GM12878 (cell line): ENCODE results near the gene SEMA7A. TPM values are rescaled to one million over a fixed set of nuclear protein-coding genes. Genes with fewer than 3 reads are reported as not detected.
A peak's percentile ranks its signal among the peaks of the same experiment; 100 is the strongest.

Source experiments
- ATAC-seq: fragments of 200-7000 bp; cut with Tn5 transposase; 3 replicates; pipeline ENCODE4 v1.9.1; 2020; ENCODE audit warnings: mild to moderate bottlenecking, moderate library complexity
- BruUV-seq: library from RNA; stranded (reverse); fragments of 400-500 nt; replicated peaks from 2 replicates; lab custom pipeline; 2021; lab: Mats Ljungman, UMichigan
- CTCF ChIA-PET: fragments of 300-600 bp; sonication (Branson Sonifier 250); formaldehyde crosslinking; extraction: SDS; loops from one replicate; lab custom pipeline; 2021; ENCODE audit warnings: inconsistent platforms; lab: Yijun Ruan, JAX
- POLR2A ChIA-PET: fragments of 350-600 bp; formaldehyde crosslinking; extraction: SDS; loops from one replicate; lab custom pipeline; 2021; ENCODE audit warnings: inconsistent platforms; lab: Charles Lee
- RAD21 ChIA-PET: fragments of 300-600 bp; sonication (Branson Sonifier 250); formaldehyde crosslinking; loops from one replicate; lab custom pipeline; 2023; ENCODE audit warnings: antibody characterized with exemption; ENCODE audit not compliant: unreplicated experiment; lab: Charles Lee
- SMC1A ChIA-PET: fragments of 300-600 bp; sonication (Branson Sonifier 250); formaldehyde crosslinking; loops from one replicate; lab custom pipeline; 2023; ENCODE audit not compliant: unreplicated experiment, uncharacterized antibody; lab: Charles Lee
- DNase-seq: peaks from one replicate; pipeline ENCODE4 v3.0.0-alpha.2; 2011; ENCODE audit warnings: low read depth, low spot score
- FAIRE-seq: peaks from 3 replicates; lab custom pipeline; 2011; peaks lifted over from hg19 to GRCh38; lab: Jason Lieb, UNC
- H2AFZ ChIP-seq: 2 replicates; pipeline ENCODE4 v1.6.0; 2011; ENCODE audit warnings: low read depth, low read length, control low read depth; ENCODE audit not compliant: control insufficient read depth
- H3K27ac ChIP-seq: 2 replicates; pipeline ENCODE4 v1.5.1; 2011; ENCODE audit warnings: control low read depth; ENCODE audit not compliant: control insufficient read depth, insufficient read depth
- H3K27me3 ChIP-seq, 2 experiments: replicated peaks in 1 of 2; 2 replicates each; pipeline versions ENCODE4 v1.6.0 to v1.6.1; 2011; ENCODE audit warnings: low read length in 1 of 2; ENCODE audit not compliant: control insufficient read depth in 2 of 2, insufficient read depth in 2 of 2
- H3K36me3 ChIP-seq, 2 experiments: 2 replicates each; pipeline ENCODE4 v1.5.1; 2011; ENCODE audit warnings: low read length in 1 of 2; ENCODE audit not compliant: control insufficient read depth in 2 of 2, insufficient read depth in 2 of 2
- H3K4me1 ChIP-seq: 2 replicates; pipeline ENCODE4 v1.6.1; 2011; ENCODE audit warnings: mild to moderate bottlenecking, low read length, moderate library complexity, mixed read lengths; ENCODE audit not compliant: control insufficient read depth, insufficient read depth
- H3K4me2 ChIP-seq: 2 replicates; pipeline ENCODE4 v1.6.0; 2011; ENCODE audit warnings: control low read depth; ENCODE audit not compliant: control insufficient read depth, insufficient read depth
- H3K4me3 ChIP-seq: fragments of 200-600 bp; sonication (generic); 2 replicates; pipeline ENCODE4 v1.5.1; 2016
- H3K79me2 ChIP-seq: 2 replicates; pipeline ENCODE4 v1.6.0; 2011; ENCODE audit warnings: low read length; ENCODE audit not compliant: control insufficient read depth, insufficient read depth
- H3K9ac ChIP-seq: 2 replicates; pipeline ENCODE4 v1.8.0; 2011; ENCODE audit warnings: low read length, control low read depth, mixed read lengths; ENCODE audit not compliant: control insufficient read depth, insufficient read depth
- H3K9me3 ChIP-seq: replicated peaks from 3 replicates; pipeline ENCODE4 v1.5.1; 2011; ENCODE audit warnings: mild to moderate bottlenecking, low read length; ENCODE audit not compliant: control insufficient read depth, insufficient read depth
- H4K20me1 ChIP-seq: 2 replicates; pipeline ENCODE4 v1.6.0; 2011; ENCODE audit not compliant: control insufficient read depth, insufficient read depth
- CBX5 ChIP-seq: sonication (generic); IDR thresholded peaks from 2 replicates; pipeline ENCODE4 v1.6.1; 2016; ENCODE audit warnings: low read depth, moderate library complexity, mild to moderate bottlenecking, inconsistent platforms
- EED ChIP-seq: sonication (generic); IDR thresholded peaks from 2 replicates; pipeline ENCODE4 v1.6.1; 2016; ENCODE audit warnings: antibody characterized with exemption, low read depth
- GABPA ChIP-seq: IDR thresholded peaks from 2 replicates; pipeline ENCODE4 v1.6.1; 2014; ENCODE audit warnings: antibody characterized with exemption, low read depth, mild to moderate bottlenecking, inconsistent platforms
- HCFC1 ChIP-seq: fragments of 150-350 bp; IDR thresholded peaks from 2 replicates; pipeline ENCODE4 v1.6.1; 2014; ENCODE audit warnings: low read length
- IRF4 ChIP-seq: IDR thresholded peaks from 2 replicates; pipeline ENCODE4 v1.6.1; 2011; ENCODE audit warnings: low read depth, low read length
- NFIC ChIP-seq: IDR thresholded peaks from 2 replicates; pipeline ENCODE4 v1.6.1; 2012; ENCODE audit warnings: low read depth, mild to moderate bottlenecking, inconsistent platforms, low read length, moderate library complexity
- NFXL1 ChIP-seq: fragments of 450-650 bp; IDR thresholded peaks from 2 replicates; pipeline ENCODE4 v1.6.1; 2017; ENCODE audit warnings: antibody characterized with exemption, mild to moderate bottlenecking, borderline replicate concordance
- NFYB ChIP-seq: IDR thresholded peaks from 2 replicates; pipeline ENCODE4 v1.6.1; 2011; ENCODE audit warnings: low read depth, mild to moderate bottlenecking, low read length, improper control_type of control experiment, moderate library complexity; ENCODE audit not compliant: insufficient read depth
- PAX5 ChIP-seq: IDR thresholded peaks from 2 replicates; pipeline ENCODE4 v1.6.1; 2011; ENCODE audit warnings: low read depth, low read length, borderline replicate concordance
- RAD21 ChIP-seq: IDR thresholded peaks from 2 replicates; pipeline ENCODE4 v1.6.1; 2011; ENCODE audit warnings: mild to moderate bottlenecking, low read depth, low read length, moderate library complexity; ENCODE audit not compliant: insufficient read depth
- STAT1 ChIP-seq: fragments of 450-650 bp; conservative IDR thresholded peaks from 2 replicates; pipeline ENCODE4 v1.6.1; 2014; ENCODE audit warnings: antibody characterized with exemption, mild to moderate bottlenecking
- TCF12 ChIP-seq: IDR thresholded peaks from 2 replicates; pipeline ENCODE4 v1.6.1; 2011; ENCODE audit warnings: low read depth, mild to moderate bottlenecking, low read length
- WRNIP1 ChIP-seq: IDR thresholded peaks from 2 replicates; pipeline ENCODE4 v1.6.1; 2011; ENCODE audit warnings: low read depth, low read length, improper control_type of control experiment, borderline replicate concordance
- YY1 ChIP-seq: IDR thresholded peaks from 2 replicates; pipeline ENCODE4 v1.6.1; 2011; ENCODE audit warnings: low read depth, mild to moderate bottlenecking, low read length
- ZNF207 ChIP-seq: fragments of 450-650 bp; IDR thresholded peaks from 2 replicates; pipeline ENCODE4 v1.6.1; 2014; ENCODE audit warnings: antibody characterized with exemption, mild to moderate bottlenecking, borderline replicate concordance
- ZNF622 ChIP-seq: fragments of 450-650 bp; IDR thresholded peaks from 2 replicates; pipeline ENCODE4 v1.6.1; 2017; ENCODE audit warnings: mild to moderate bottlenecking, inconsistent platforms
- ZNF687 ChIP-seq: fragments of 450-650 bp; IDR thresholded peaks from 2 replicates; pipeline ENCODE4 v1.6.1; 2017; ENCODE audit warnings: mild to moderate bottlenecking, moderate library complexity
- WGBS: methylation state at CpG from one replicate; pipeline ENCODE4 v1.1.6; 2016; ENCODE audit warnings: low lambda C conversion rate; ENCODE audit not compliant: insufficient replicate concordance, insufficient coverage; ENCODE audit errors: missing lambda C conversion rate; 5-methylcytosine and 5-hydroxymethylcytosine counted together
- in situ Hi-C: fragments of 300-500 bp; cut with MboI; formaldehyde crosslinking; loops from 9 replicates; pipeline ENCODE4 v1.14.3; 2018; ENCODE audit warnings: mixed read lengths
- intact Hi-C: fragments of 100-400 bp; cut with micrococcal nuclease; formaldehyde crosslinking; loops from one replicate; pipeline ENCODE4 v1.14.2; 2022; ENCODE audit not compliant: unreplicated experiment
- polyA plus RNA-seq, 11 experiments: library from polyadenylated mRNA; depleted of rRNA in 4 of 11; unstranded in 6 of 11; stranded (reverse) in 5 of 11; fragments of >200 nt; fragmentation: Nextera tagmentation in 4 of 11; fragmentation: Illumina TruSeq in 1 of 11; extraction: Ambion mirVana in 4 of 11; extraction: Trizol in 1 of 11; gene quantifications; 1 replicate in 1 of 11; 2 replicates in 10 of 11; pipeline versions ENCODE4 v1.2.1 to v1.2.3, GENCODE V29; 2011 to 2016; ENCODE audit warnings: inconsistent platforms in 2 of 11, missing spikeins in 2 of 11, low read depth in 1 of 11
- total RNA-seq, 4 experiments: library from RNA; depleted of rRNA in 3 of 4; stranded (reverse); fragments of >200 nt in 3 of 4; fragmentation: Illumina TruSeq in 1 of 4; extraction: Trizol in 1 of 4; gene quantifications; 2 replicates each; pipeline versions ENCODE4 v1.2.1 to v1.2.3, GENCODE V29; 2013 to 2021
- TF ChIP-seq, protein P1 (sequence below), 3 experiments: IDR thresholded peaks in 2 of 3; conservative IDR thresholded peaks in 1 of 3; 2 replicates each; pipeline ENCODE4 v1.5.1; 2011; ENCODE audit warnings: low read depth in 3 of 3, low read length in 3 of 3, mild to moderate bottlenecking in 3 of 3, control low read depth in 2 of 3, moderate library complexity in 2 of 3, inconsistent platforms in 1 of 3, mixed read lengths in 1 of 3; ENCODE audit not compliant: control insufficient read depth in 2 of 3, insufficient read depth in 1 of 3; ENCODE audit errors: extremely low read depth in 1 of 3
- TF ChIP-seq, protein P2 (sequence below): IDR thresholded peaks from 2 replicates; pipeline ENCODE4 v1.6.1; 2012; ENCODE audit warnings: low read depth, low read length, improper control_type of control experiment

The SEMA7A gene
- total and polyA plus RNA-seq, 10 of the 15 experiments (the other 5 are each of a cell fraction or from before 2014, with no cell fraction given) = 0.08 to 112 (median 53.5) TPM

DNA sequence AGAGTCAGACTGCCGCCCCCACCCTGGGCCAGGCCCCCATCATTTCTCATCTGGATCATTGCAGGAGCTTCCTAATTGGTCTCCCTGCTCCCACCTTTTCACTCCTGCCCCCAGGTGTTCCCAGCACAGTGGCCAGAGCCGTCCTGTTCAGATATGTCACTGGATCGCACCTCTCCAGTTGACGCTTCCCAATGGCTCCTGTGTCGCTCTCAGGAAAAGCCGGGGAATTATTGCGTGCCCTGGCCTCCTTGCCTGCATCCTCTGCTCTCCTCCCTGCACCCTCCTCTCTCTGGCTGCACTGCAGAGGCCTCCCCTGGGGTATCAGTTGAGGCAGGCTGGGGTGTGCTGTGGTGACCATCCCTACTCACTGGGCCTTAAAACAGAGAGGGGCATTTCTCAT is 40.9 kb downstream of the SEMA7A start:
- TF ChIP-seq NFXL1 = no peak
- no peak for TF ChIP-seq CBX5
- TF ChIP-seq TCF12 = no peak
- no peak for TF ChIP-seq ZNF207
- no peak for TF ChIP-seq NFYB
- no peak for TF ChIP-seq PAX5
- no peak for TF ChIP-seq IRF4
- TF ChIP-seq STAT1 = no peak
- TF ChIP-seq EED = no peak
- TF ChIP-seq, protein P1, sequence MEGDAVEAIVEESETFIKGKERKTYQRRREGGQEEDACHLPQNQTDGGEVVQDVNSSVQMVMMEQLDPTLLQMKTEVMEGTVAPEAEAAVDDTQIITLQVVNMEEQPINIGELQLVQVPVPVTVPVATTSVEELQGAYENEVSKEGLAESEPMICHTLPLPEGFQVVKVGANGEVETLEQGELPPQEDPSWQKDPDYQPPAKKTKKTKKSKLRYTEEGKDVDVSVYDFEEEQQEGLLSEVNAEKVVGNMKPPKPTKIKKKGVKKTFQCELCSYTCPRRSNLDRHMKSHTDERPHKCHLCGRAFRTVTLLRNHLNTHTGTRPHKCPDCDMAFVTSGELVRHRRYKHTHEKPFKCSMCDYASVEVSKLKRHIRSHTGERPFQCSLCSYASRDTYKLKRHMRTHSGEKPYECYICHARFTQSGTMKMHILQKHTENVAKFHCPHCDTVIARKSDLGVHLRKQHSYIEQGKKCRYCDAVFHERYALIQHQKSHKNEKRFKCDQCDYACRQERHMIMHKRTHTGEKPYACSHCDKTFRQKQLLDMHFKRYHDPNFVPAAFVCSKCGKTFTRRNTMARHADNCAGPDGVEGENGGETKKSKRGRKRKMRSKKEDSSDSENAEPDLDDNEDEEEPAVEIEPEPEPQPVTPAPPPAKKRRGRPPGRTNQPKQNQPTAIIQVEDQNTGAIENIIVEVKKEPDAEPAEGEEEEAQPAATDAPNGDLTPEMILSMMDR (IDR thresholded peaks at IDR 0.05 in 2 of 3, conservative IDR thresholded peaks at IDR 0.05 in 1 of 3; ENCODE audit: control insufficient read depth in 2 of 3, extremely low read depth in 1 of 3, insufficient read depth in 1 of 3, low read depth in 3 of 3, low read length in 3 of 3) = no peak
- TF ChIP-seq NFIC = no peak
- TF ChIP-seq ZNF687 = no peak
- no peak for TF ChIP-seq WRNIP1
- TF ChIP-seq ZNF622 = no peak
- no peak for TF ChIP-seq YY1
- no peak for TF ChIP-seq GABPA
- TF ChIP-seq, protein P2, sequence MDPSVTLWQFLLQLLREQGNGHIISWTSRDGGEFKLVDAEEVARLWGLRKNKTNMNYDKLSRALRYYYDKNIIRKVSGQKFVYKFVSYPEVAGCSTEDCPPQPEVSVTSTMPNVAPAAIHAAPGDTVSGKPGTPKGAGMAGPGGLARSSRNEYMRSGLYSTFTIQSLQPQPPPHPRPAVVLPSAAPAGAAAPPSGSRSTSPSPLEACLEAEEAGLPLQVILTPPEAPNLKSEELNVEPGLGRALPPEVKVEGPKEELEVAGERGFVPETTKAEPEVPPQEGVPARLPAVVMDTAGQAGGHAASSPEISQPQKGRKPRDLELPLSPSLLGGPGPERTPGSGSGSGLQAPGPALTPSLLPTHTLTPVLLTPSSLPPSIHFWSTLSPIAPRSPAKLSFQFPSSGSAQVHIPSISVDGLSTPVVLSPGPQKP = no peak
- TF ChIP-seq HCFC1 = no peak
- no peak for TF ChIP-seq RAD21
- Histone ChIP-seq H3K4me2 (no peak overlapping the region; the same call in 1 of the 2 replicates), H3K4me3 (no peak overlapping the region), H3K79me2 (peaks cover 39% of the 10 kb centered on the region), H4K20me1 (no peaks in the 10 kb centered on the region), H2AFZ (no peak overlapping the region), H3K9ac (no peak overlapping the region; the same call in 1 of the 2 replicates), H3K27ac (peak overlapping the region; percentile 100), H3K4me1 (peaks cover 77% of the 10 kb centered on the region), H3K9me3 (no peaks in the 10 kb centered on the region), H3K27me3 (no peaks in the 10 kb centered on the region), H3K36me3 (no peaks in the 10 kb centered on the region)
- ChIA-PET POLR2A (interaction anchor here (1.1 to 6.2 kb wide), 6 partner anchors 9 to 222 kb away, joined by 3 to 171 read pairs (median 26); partner anchors contain the start of genes ARID3B and SEMA7A), RAD21 (interaction anchor here (4.8 to 20.3 kb wide), 3 partner anchors 9 to 35 kb away, joined by 31 to 496 read pairs (median 145); partner anchors contain the start of gene SEMA7A), CTCF (interaction anchor here (15.7 kb wide), 1 partner anchor 10 kb away, joined by 226 read pairs; no protein-coding TSS in a partner anchor), SMC1A (interaction anchor here (0.8 to 12.5 kb wide), 5 partner anchors 9 to 42 kb away, joined by 3 to 336 read pairs (median 48); no protein-coding TSS in a partner anchor)
- in situ Hi-C loops = no loop called here
- FAIRE-seq (no peak), DNase-seq (no peak), ATAC-seq (no peak)
- BruUV-seq = no TSS peak
- intact Hi-C loops = loop anchor here (10.0 kb wide), 1 partner anchor 742 kb away; no protein-coding TSS in a partner anchor
- WGBS = 82% methylated on average over 7 of the region's 7 CpGs
